NCI-H2227 (cell line): ENCODE measurements around the gene WDR3.
A peak's percentile ranks its signal among the peaks of the same experiment; 100 is the strongest.
"Not testable (repeated sequence)": the region's sequence is repeated elsewhere in the genome, so short reads cannot be mapped to it uniquely, and the experiment has no call there.

Source experiments
- DNase-seq: peaks from one replicate; lab custom pipeline; 2025; ENCODE audit not compliant: unreplicated experiment; lab: John Stamatoyannopoulos, UW

Gene WDR3

GRCh38 chr1:117929343-117930172 lies at the start of gene WDR3, which contains the start of gene GDAP2:
Gene WDR3 (plus strand): TSS chr1:117929739. CDS start chr1:117933320, 3,581 bp downstream.
Gene GDAP2 (minus strand): TSS chr1:117929621. CDS start chr1:117920357, 9,264 bp downstream.
- DNase-seq: peak; percentile 98

DNA sequence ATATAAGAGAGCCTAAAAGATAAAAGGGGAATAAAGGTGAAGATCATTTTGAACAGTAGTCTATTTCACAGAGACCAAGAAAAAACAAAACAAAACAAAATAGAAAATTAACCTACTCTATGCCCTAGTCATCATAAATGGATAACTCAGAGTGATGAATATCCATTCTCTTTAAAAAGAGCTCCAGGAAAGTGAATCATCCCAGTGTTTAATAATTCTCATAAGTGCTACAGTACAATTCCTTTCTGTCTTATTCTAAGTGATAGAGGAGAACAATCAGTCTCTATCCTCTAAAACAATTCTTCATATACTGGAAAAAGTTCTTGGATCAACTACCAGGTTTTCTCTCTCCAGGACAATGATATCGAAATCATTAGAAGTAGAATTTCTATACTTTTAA lies 45.9 kb upstream of the WDR3 start:
- DNase-seq: no peak

GRCh38 chr1:117886101-117886795 lies 43.3 kb upstream of the WDR3 start:
- DNase-seq: no peak

DNA sequence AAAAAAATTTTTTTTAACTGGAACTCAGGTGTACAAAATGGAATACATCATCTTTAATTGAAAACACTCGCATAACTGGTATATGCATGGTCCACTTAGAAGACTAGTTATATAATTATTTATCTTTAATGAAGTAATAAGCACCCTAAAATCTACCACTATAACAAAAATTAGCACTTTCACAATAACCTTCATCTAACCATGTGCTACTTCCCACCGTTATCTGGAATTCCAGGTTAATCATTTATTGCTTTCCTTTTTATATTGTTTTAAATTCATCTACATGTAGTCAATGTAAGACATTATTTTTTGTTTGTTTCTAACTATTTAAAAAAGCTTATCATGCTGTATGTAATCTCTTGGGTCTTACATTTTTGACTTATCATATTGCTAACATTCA lies 39.1 kb upstream of the WDR3 start:
- DNase-seq: no peak

- DNase-seq: no peak
Observed at GRCh38 chr1:117892512-117892911, 37.0 kb upstream of the WDR3 start.

GRCh38 chr1:117894078-117894477 lies 35.5 kb upstream of the WDR3 start:
- no peak for DNase-seq

DNA sequence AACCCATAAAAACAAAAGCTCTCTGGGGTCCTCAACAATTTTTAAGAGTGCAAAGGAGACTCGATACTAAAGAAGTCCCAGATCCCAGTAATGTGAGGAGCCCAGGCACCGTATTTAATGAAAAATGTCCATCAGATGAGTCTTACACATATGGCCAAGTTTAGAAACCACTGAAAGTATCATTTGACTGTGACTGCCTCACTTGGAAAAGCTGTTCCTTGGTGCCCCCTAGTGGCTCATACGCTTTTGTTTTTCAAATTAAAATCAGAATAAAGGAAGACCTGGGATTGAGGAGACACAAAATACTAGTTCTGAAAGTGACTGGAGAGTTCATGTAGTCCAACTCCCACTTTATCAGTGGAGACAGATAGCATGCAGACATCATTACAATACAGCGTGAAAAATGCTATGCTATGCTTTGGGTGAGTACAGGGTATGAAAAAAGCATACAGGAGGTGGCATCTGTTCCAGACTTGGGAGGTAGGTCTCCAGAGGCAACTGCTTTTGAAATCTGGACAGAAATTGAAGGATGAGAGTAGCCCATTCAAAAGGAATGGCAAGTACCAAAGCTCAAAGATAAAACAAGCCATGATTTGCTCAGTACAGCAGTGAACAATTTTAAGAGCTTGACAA lies 33.9 kb upstream of the WDR3 start:
- DNase-seq: peak; percentile 76

- DNase-seq: no peak
Observed at GRCh38 chr1:117897551-117897950, 32.0 kb upstream of the WDR3 start.

DNA sequence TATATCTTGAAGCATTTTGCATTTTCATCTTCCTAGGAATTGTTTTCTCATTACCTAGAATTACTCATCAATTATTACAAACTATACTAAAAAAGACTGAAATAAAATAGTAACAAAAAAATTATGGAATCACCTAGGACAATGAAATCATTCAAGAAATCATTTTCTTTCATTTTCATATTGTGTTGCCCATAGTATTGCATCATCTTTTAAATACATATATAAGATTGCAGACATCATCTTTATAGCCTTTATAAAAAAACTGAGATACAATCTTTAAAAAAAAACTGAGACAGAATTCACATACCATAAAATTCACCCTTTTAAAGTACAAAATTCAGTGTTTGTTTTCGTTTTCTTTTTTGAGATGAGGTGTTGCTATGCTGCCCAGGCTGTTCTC lies 29.7 kb upstream of the WDR3 start:
- no peak for DNase-seq

- no peak for DNase-seq
Observed at GRCh38 chr1:117902944-117903343, 26.6 kb upstream of the WDR3 start.

DNA sequence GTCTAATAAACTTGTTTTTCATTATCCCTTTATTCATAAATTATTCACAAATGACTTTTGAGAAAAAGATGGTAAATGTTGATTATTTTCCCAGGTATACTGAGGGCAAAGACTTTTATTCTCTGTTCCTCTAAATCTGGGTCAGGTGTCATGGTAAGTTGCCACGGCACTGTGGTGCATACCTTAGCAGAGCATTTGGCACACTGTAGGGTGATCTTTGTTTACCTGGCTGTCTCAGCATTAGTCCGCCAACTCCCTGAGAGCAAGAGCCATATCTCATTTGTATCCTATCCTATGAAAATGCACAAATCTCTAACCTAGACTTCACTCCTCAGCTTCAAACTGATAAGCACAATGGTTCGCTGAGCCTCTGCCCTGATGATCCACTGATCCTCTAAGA lies 25.1 kb upstream of the WDR3 start:
- no peak for DNase-seq

GRCh38 chr1:117905019-117905418 lies 24.5 kb upstream of the WDR3 start:
- no peak for DNase-seq

DNA sequence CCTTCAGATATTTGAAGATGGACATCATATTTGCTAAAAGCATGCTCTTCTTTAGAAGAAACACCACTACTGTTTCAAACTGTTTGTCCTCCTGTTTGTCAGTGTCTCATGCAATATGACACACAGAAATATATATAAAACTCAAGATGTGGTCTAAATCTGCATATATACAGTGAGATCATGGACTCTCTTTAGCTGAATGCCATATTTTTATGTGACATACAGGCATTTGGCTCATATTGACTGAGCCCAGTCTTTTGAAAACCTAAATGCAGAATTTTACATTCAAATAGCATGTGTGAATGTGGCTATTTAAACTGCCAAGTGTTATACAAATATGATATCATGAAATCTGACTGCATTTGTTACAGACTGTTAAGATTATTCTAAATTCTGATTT lies 18.5 kb upstream of the WDR3 start:
- no peak for DNase-seq

GRCh38 chr1:117919376-117919775 lies 10.2 kb upstream of the WDR3 start:
- DNase-seq: no peak

DNA sequence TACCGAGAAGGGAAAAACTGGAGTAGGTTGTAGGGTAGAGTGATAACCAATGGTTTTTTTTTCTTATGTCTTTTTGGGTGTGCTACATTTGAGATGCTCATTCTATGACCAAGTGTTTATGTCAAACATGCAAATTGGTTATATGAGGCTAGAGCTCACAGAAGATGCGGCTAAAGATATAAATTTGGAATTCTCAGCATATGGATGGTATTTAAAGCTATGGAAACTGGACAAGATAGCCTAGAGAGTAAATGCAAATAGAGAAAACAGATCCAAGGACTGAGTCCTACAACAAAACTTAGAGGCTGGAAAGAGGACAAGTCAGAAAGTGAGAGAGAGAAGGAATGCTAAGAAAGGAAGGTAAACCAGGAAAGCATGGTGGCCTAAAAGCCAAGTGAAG lies 7.5 kb upstream of the WDR3 start:
- DNase-seq: no peak

GRCh38 chr1:117922717-117923116 lies 6.8 kb upstream of the WDR3 start:
- not testable (repeated sequence) for DNase-seq

GRCh38 chr1:117925981-117926380 lies 3.6 kb upstream of the WDR3 start:
- DNase-seq: no peak

DNA sequence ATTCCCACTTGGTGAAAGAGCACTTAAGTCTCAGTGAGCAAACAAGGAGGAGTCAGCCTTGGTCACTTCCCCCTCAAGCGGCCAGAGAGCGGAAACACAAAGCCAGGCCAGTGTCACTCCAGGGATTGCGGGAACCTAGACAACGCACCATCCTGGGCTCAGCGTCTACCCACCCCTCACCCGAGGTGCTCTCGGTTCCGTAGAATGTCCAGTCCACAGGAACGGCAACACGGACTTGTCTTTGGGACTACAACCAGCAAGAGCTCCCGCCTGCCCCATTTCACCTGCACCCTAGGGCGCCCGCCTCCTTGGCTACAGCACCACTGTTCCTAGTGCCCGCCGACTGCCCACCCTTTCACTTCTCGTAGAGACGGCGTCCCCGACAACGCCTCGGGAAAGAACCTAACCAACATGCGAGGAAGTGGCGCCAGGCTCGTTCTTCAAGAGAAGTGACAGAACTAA lies 627 bp upstream of the WDR3 start:
- DNase-seq: peak; percentile 61

GRCh38 chr1:117930173-117930447 lies 571 bp downstream of the WDR3 start:
- no peak for DNase-seq

DNA sequence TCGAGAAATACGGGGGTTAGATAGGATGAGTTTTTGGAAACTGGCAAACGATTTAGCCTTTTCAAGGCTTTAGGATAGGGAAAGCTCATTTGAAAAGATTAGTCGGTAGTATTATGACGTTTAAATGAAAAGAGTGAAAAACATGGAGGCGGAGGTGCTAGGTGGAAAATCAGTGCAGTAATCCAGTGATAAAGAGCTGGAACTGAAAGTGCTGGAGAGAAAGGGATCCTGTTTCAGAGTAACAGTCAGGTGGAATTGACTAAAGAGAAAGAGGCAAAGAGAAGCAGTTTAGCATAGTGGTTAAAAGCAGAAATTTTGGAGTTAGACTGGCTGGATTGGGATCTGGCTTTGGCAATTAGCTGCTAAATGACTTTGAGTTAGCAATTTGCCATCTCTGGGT lies 945 bp downstream of the WDR3 start:
- no peak for DNase-seq

- no peak for DNase-seq
Observed at GRCh38 chr1:117932576-117932975, 3.0 kb downstream of the WDR3 start.

GRCh38 chr1:117933769-117934168 lies 4.2 kb downstream of the WDR3 start:
- no peak for DNase-seq
